Mucosa of rectum (tissue), 2 donors: ENCODE results near the gene DLGAP1.

Experiments
- H3K27ac ChIP-seq, 2 donors: one replicate each; pipeline ENCODE4 v1.7.0; 2013; ENCODE audit warnings: inconsistent platforms in 2 of 2, low read depth in 2 of 2, low read length in 2 of 2
- H3K27me3 ChIP-seq, 2 donors: one replicate each; pipeline ENCODE4 v1.7.0; 2013; ENCODE audit warnings: low read length in 2 of 2; ENCODE audit not compliant: control insufficient read depth in 2 of 2, insufficient read depth in 2 of 2
- H3K36me3 ChIP-seq, 2 donors: one replicate each; pipeline ENCODE4 v1.7.0; 2013; ENCODE audit warnings: low read length in 2 of 2; ENCODE audit not compliant: control insufficient read depth in 2 of 2, insufficient read depth in 2 of 2
- H3K4me1 ChIP-seq, 2 donors: one replicate each; pipeline ENCODE4 v1.7.0; 2013; ENCODE audit warnings: low read length in 2 of 2, mild to moderate bottlenecking in 1 of 2; ENCODE audit not compliant: control insufficient read depth in 2 of 2, insufficient read depth in 2 of 2
- H3K4me3 ChIP-seq, 2 donors: one replicate each; pipeline ENCODE4 v1.7.0; 2013; ENCODE audit warnings: low read length in 2 of 2
- H3K9ac ChIP-seq, 2 donors: one replicate each; pipeline ENCODE4 v1.7.0; 2013; ENCODE audit warnings: low read length in 2 of 2, low read depth in 1 of 2, mild to moderate bottlenecking in 1 of 2
- H3K9me3 ChIP-seq, 2 donors: one replicate each; pipeline ENCODE4 v1.7.0; 2013; ENCODE audit warnings: low read length in 2 of 2; ENCODE audit not compliant: control insufficient read depth in 2 of 2
- donor health status: healthy.
- donor health status: Normal muscosa, but diverticular disease.

The DLGAP1 gene

GRCh38 chr18:3540805-3541548 lies 914.1 kb downstream of the DLGAP1 start:
- no peaks in the 10 kb centered on the region for H3K36me3 ChIP-seq
- peak overlapping the region in 1 of 2 donors; percentile 28 for H3K9ac ChIP-seq
- H3K27ac ChIP-seq = peak overlapping the region; percentile 74 to 80
- H3K27me3 ChIP-seq = no peaks in the 10 kb centered on the region
- peaks cover 14% of the 10 kb centered on the region in 2 donors for H3K4me1 ChIP-seq
- no peaks in the 10 kb centered on the region for H3K9me3 ChIP-seq
- peak overlapping the region; percentile 13 to 24 for H3K4me3 ChIP-seq

- no peak overlapping the region for H3K9ac ChIP-seq
- H3K4me3 ChIP-seq = no peak overlapping the region
Measured at GRCh38 chr18:3538954-3539617, 916.0 kb downstream of the DLGAP1 start.

GRCh38 chr18:3538456-3538855 lies 916.7 kb downstream of the DLGAP1 start:
- H3K9me3 ChIP-seq = no peaks in the 10 kb centered on the region

More at GRCh38 chr18:3538954-3539617, 916.0 kb downstream of the DLGAP1 start:
- no peak overlapping the region for H3K27ac ChIP-seq
- H3K27me3 ChIP-seq = no peaks in the 10 kb centered on the region
- H3K4me1 ChIP-seq = peaks cover 14% of the 10 kb centered on the region in 2 donors
- H3K36me3 ChIP-seq = no peaks in the 10 kb centered on the region
- no peaks in the 10 kb centered on the region for H3K9me3 ChIP-seq

GRCh38 chr18:3530807-3531206 lies 924.3 kb downstream of the DLGAP1 start:
- H3K4me3 ChIP-seq = no peak overlapping the region
- no peaks in the 10 kb centered on the region for H3K27me3 ChIP-seq
- no peaks in the 10 kb centered on the region for H3K36me3 ChIP-seq
- H3K9ac ChIP-seq = no peak overlapping the region
- H3K9me3 ChIP-seq = no peaks in the 10 kb centered on the region
- H3K4me1 ChIP-seq = no peaks in the 10 kb centered on the region
- no peak overlapping the region for H3K27ac ChIP-seq

More at GRCh38 chr18:3538456-3538855, 916.7 kb downstream of the DLGAP1 start:
- no peak overlapping the region for H3K27ac ChIP-seq
- no peak overlapping the region for H3K4me3 ChIP-seq
- peaks cover 14% of the 10 kb centered on the region in 2 donors for H3K4me1 ChIP-seq
- H3K36me3 ChIP-seq = no peaks in the 10 kb centered on the region
- H3K9ac ChIP-seq = no peak overlapping the region
- no peaks in the 10 kb centered on the region for H3K27me3 ChIP-seq

GRCh38 chr18:3529601-3530000 lies 925.5 kb downstream of the DLGAP1 start:
- H3K27ac ChIP-seq = peak overlapping the region in 1 of 2 donors; percentile 56
- H3K4me3 ChIP-seq = no peak overlapping the region
- H3K4me1 ChIP-seq = no peaks in the 10 kb centered on the region
- no peaks in the 10 kb centered on the region for H3K9me3 ChIP-seq
- H3K27me3 ChIP-seq = no peaks in the 10 kb centered on the region
- H3K36me3 ChIP-seq = no peaks in the 10 kb centered on the region
- no peak overlapping the region for H3K9ac ChIP-seq

GRCh38 chr18:3529077-3529476 lies 926.0 kb downstream of the DLGAP1 start:
- Histone ChIP-seq H3K27ac (peak overlapping the region in 1 of 2 donors; percentile 31), H3K27me3 (no peaks in the 10 kb centered on the region), H3K4me1 (no peaks in the 10 kb centered on the region), H3K36me3 (no peaks in the 10 kb centered on the region), H3K4me3 (no peak overlapping the region), H3K9me3 (no peaks in the 10 kb centered on the region), H3K9ac (no peak overlapping the region)

GRCh38 chr18:3528231-3528630 lies 926.9 kb downstream of the DLGAP1 start:
- no peaks in the 10 kb centered on the region for H3K4me1 ChIP-seq
- no peak overlapping the region for H3K27ac ChIP-seq
- no peak overlapping the region for H3K9ac ChIP-seq
- H3K27me3 ChIP-seq = no peaks in the 10 kb centered on the region
- no peak overlapping the region for H3K4me3 ChIP-seq
- no peaks in the 10 kb centered on the region for H3K36me3 ChIP-seq
- H3K9me3 ChIP-seq = no peaks in the 10 kb centered on the region

- Histone ChIP-seq H3K27ac (no peak overlapping the region), H3K4me3 (no peak overlapping the region), H3K9ac (no peak overlapping the region)
Measured at GRCh38 chr18:3526421-3527354, 928.4 kb downstream of the DLGAP1 start.

GRCh38 chr18:3525870-3526420 lies 929.2 kb downstream of the DLGAP1 start:
- Histone ChIP-seq H3K4me1 (no peaks in the 10 kb centered on the region), H3K27ac (no peak overlapping the region), H3K9me3 (no peaks in the 10 kb centered on the region), H3K27me3 (no peaks in the 10 kb centered on the region), H3K36me3 (no peaks in the 10 kb centered on the region), H3K9ac (no peak overlapping the region), H3K4me3 (no peak overlapping the region)

More at GRCh38 chr18:3526421-3527354, 928.4 kb downstream of the DLGAP1 start:
- Histone ChIP-seq H3K27me3 (no peaks in the 10 kb centered on the region), H3K9me3 (no peaks in the 10 kb centered on the region), H3K36me3 (no peaks in the 10 kb centered on the region), H3K4me1 (no peaks in the 10 kb centered on the region)
